NCI-H446 (cell line): ENCODE data around the gene NF1.
A peak's percentile ranks its signal among the peaks of the same experiment; 100 is the strongest.
"Not testable (repeated sequence)": the region's sequence is repeated elsewhere in the genome, so short reads cannot be mapped to it uniquely, and the experiment has no call there.

ENCODE experiments used
- DNase-seq, 2 experiments: peaks; one replicate each; lab custom pipeline; 2025; lab: John Stamatoyannopoulos, UW

Gene NF1

DNA sequence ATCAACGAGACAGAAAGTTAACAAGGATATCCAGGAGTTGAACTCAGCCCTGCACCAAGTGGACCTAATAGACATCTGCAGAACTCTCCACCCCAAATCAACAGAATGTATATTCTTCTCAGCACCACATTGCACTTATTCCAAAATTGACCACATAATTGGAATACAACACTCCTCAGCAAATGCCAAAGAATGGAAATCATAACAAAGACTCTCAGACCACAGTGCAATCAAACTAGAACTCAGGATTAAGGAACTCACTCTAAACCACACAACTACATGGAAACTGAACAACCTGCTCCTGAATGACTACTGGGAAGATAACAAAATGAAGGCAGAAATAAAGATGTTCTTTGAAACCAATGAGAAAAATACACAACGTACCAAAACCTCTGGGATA is 84.2 kb downstream of the NF1 start:
- not testable (repeated sequence) for DNase-seq

DNA sequence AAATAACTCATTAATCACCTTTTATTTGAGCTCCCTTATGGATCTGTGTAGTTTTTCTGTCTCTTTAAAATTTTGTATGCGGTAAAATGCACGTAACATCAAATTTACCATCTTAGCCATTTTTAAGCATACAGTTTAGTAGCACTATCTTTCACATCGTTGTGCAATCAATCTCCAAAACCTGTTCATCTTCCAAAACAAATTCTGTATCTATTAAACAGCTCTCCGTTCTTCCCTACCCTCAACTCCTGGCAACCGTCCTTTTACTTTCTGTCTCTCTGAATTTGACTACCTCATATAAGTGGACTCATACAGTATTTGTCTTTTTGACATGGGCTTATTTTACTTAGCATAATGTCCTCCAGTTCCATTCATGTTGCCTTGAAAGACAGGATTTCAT is 100.5 kb downstream of the NF1 start:
- no peak for DNase-seq

DNA sequence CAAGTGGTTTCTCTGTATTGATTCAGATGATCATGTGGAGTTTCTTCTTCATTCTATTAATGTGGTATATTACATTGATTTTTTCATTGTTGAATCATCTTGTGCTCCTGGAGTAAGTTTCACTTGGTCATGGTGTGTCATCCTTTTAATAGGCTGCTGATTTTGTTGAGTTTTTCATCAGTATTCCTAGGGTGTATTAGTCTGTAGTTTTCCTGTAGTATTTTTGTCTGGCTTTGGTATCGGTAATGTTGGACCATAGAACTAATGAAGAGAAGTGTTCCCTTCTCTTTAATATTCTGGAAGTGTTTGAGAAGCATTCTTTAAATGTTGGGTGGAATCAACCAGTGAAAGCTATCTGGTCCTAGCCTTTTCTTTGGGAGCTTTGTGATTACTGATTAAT is 103.2 kb downstream of the NF1 start:
- DNase-seq = no peak

DNA sequence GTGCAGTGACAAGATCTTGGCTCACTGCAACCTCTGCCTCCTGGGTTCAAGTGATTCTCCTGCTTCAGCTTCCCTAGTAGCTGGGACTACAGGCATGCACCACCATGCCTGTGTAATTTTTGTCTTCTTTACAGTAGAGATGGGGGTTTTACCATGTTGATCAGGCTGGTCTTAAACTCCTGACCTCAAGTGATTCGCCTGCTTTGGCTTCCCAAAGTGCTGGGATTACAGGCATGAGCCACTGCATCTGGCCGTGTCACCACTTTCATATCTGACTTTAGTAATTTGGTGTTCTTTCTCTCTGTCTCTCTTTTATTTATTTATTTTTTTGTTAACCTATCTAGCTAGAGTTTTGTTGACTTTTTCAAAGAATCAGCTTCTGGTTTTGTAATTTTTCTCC is 103.9 kb downstream of the NF1 start:
- not testable (repeated sequence) for DNase-seq

DNA sequence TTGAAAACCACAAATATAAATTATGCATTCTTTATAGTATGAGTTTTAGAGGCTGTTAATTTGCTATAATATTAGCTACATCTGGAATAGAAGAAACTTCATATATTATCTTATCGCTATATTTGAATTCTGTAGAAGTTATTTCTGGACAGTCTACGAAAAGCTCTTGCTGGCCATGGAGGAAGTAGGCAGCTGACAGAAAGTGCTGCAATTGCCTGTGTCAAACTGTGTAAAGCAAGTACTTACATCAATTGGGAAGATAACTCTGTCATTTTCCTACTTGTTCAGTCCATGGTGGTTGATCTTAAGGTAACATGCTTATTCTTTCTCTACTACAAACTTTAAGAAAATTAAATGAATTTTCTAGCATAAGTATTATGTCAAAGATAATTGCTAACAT is 105.5 kb downstream of the NF1 start:
- no peak for DNase-seq

DNA sequence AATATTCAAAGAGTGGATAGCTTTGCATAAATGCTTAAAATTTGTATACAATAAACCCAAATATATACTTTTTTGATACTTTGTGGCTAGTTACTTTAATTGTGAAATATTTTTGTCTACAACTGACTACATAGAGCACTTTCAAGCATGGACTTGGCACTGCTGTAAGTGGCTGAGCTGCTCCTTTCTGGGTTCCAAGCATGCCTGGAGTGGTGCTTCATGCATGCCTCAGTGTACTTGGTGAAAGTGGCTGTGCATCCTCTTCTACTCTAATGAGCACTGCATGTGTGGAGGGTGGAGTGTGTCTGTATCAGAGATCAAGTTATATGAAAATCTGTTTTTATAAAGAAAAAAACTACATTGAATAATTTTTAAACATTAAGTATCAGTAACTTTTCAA is 108.2 kb downstream of the NF1 start:
- DNase-seq = no peak

DNA sequence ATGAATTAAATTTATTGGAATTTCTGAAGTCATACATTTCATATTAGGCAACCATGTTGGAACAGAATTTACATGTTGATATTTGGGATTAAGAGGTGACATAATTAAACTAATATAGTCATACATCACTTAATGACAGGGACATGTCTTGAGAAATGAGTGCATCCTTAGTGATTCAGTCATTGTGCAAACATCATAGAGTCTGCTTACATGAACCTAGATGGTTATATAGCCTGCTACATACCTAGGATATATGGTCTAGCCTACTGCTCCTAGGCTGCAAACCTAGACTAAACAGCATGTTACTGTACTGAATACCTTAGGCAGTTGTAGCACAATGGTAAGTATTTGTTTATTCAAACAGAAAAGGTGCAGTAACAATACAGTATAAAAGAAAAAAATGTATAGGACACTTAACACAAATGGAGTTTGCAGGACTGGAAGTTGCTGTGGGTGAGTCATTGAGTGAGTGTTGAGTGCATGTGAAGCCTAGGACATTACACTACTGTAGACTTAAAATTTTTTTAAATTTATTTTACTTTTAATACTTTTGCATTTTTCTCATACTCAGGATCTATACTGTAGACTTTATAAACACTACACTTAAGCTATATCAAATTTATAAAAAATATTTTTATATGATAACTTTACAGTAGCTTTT is 116.7 kb downstream of the NF1 start:
- DNase-seq = no peak

DNA sequence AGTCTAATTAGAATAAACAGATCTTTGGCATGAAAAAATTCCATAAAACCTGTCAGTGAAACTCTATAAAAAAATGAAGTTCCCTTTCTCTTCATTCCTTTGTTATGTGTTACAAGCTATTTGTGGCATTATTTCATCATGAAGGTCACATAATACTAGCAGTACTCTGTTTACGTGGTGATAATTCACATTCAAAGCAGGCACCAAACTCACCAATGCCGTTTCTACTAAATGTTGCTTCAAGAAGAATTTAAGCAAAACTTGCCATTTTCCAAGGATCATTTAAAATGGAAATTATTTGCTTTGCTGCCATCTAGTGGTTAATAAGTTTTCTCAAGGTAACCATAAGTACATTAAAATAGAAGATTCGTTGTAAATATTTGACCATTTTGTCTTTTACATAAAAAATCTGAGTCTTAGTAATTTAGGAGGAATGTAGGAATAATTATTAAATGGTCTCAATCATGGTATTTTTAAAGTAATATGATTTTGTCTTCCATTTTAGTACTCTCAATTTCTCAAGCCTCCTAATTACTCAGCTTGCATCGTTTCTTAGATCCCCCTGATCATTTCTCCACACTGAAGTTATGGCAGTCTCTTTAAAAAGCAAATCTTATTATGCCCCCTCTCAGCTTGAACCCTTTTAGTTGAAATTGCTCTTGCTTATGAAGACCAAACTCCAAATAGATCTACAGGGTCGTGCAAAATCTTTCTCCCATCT is 121.4 kb downstream of the NF1 start:
- peak; percentile 12 to 57 for DNase-seq

DNA sequence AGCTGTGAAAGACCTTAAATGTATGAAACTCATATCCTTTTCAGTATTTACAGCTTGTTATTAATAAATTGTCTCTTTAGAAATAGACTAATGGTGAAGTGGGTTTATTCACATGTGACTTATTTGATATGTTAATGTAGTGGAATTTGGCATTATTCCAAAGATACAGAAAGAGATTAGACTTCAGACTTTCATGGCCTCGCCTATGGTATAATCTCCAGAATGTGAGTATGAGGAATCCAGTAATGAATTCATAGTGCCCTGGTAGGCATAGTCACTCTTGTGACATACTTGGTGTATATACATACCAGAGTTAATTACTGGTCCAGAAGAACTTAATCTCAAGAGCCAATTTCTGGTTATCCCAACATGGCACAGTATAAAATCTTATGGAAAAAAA is 129.6 kb downstream of the NF1 start:
- DNase-seq = no peak

DNA sequence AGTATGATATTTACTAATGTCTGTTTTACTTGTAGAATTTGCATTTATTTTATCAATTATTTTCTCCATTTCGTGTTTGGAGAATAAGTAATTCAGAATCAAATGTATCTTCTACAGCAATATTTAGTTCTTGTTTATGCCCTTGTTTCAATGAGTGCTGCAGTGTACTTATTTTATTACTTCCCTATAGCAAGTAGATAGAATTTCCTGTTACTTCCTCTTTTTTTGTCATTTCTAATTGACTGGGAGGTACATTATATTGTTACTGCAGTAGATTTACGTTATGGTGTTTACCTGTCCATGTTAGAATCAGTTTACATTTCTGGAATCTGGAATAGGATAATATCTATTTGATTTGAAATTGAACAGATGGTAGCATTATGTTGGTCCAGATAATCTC is 131.1 kb downstream of the NF1 start:
- no peak for DNase-seq

DNA sequence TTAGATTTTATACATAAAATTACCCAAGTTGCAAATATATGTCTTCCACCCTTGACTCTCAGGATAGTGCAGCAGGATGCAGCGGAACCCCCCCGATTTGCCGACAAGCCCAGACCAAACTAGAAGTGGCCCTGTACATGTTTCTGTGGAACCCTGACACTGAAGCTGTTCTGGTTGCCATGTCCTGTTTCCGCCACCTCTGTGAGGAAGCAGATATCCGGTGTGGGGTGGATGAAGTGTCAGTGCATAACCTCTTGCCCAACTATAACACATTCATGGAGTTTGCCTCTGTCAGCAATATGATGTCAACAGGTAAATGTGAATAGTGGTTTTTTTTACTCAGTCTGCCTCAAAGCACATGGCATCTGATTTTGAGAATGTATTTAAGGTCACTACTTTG is 131.6 kb downstream of the NF1 start:
- no peak for DNase-seq

DNA sequence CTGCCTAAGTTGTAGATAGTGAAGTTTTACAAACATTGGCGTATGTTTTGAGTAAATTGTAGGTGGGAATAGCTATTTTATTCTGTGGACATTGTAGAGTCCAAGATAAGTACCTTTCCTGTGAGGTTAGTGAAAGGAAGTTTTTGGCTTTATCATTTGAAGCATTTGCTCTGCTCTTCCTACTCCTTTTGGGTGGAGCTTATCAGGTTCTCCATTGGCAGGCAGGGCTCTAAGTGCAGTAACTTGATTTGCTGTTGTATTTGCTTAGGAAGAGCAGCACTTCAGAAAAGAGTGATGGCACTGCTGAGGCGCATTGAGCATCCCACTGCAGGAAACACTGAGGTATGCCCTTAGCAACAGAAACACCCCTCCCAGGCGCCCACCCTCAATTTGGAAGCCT is 132.2 kb downstream of the NF1 start:
- no peak for DNase-seq

DNA sequence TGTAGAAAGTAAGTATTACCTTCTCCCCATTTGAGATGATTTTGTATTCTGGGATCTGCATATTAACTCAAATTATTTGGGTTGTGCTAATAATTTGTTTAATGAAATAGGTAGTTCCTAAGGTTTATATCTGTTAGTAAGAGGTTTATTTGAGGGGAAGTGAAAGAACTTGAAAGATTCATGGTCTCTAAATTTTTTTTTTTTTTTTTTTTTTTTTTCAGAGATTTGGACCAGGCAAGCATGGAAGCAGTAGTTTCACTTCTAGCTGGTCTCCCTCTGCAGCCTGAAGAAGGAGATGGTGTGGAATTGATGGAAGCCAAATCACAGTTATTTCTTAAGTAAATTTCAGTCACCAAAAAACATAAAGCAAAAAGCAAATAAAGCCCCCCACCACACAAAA is 137.1 kb downstream of the NF1 start:
- DNase-seq = no peak

DNA sequence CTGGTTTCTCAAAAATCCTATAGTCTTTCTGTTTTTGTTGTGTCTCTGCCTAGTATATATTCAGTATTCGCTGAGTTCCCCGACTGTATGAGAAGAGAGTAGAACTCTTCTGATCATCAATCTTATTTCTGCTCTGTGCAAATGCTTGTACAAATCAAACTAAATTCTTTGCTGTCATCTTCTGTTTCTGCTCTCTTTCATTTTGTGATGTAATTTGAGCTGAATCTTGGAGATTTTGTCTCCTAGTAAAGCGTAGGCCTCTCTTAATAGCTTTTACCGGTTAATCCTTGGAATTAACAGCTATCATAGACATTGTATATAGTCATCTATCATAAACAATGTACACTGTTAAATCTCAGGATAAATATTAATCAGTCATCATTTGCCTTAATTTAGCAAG is 140.3 kb downstream of the NF1 start:
- DNase-seq = no peak

DNA sequence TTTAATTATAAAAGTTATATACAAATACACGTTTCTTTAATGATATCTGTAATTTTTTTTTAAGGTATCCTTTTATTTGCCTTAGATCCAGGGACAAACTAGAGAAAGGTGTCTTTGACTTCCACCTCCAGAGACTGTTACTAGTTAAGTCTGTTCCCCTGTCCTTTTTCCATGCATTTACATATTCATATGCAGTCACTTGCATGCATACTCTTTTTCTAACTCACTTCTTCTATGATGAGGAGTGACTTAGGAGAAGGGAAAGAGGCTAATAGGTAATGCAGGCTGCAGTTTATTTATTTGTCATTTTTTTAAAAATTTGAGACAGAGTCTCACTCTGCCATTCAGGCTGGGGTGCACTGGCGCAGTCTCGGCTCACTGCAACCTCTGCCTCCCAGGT is 141.4 kb downstream of the NF1 start:
- DNase-seq = no peak

DNA sequence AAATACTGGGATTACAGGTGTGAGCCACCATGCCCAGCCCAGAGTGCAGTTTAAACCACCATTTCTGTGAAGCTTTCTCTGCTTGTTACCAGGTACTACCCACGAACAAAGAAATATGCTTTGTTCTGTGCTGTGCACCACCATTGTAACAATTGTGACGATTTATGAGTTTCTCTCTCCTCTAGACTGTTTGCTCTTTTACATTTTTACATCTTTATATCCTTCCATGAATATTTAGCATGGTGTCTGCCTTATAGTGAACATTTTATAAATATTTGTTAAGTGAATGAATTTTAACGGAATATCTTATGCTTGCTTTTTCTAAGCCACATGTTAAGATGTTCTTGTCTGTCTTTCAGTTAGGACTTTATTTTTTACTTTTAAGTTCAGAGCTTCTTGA is 141.9 kb downstream of the NF1 start:
- no peak for DNase-seq

DNA sequence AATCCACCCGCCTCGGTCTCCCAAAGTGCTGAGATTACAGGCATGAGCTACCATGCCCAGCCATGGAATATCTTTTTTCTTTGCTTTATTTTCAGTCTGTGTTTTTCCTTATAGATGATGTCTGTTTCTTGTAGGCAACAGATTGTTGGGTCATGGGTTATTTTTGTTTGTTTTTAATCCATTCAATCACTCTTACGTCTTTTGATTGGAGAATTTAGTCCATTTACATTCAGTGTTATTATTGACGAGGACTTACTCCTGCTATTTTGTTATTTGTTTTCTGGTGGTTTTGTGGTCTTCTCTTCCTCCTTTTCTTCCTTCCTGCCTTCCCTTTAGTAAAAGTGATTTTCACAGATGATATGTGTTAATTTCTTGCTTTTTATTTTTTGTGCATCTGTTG is 146.3 kb downstream of the NF1 start:
- no peak for DNase-seq

DNA sequence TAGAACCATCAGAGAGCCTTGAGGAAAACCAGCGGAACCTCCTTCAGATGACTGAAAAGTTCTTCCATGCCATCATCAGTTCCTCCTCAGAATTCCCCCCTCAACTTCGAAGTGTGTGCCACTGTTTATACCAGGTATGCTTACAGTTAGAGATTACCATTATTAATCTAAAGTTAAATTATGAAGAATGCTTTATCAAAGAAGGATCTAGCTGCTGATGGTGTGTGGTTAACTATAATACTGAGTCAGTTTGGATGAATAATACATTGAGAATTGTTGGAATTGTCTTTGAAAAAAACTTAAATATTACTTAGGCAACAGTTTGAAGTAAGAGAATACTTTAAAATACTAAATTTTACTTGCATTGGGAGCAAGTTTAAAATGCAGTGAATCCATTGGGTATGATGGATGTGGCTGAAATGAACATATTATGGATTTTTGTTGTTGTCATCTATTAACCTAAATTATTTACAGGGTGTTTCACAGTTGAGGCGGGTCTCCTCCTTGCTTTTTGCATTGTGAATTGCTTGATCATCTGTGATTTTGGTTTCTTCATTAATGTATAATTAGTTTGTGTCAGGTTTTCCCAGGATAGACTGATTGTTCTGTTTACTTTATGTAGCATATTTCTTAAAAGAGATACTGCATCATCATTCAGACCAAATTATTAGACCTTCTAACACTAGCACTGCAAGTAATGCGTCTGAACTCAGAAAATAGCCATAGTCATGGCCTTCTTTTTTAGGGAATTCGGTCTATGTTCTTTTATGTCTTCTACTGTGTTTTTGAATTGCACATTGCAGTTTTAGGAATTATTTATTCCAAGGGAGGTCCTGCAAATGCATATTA is 154.4 kb downstream of the NF1 start:
- DNase-seq = no peak

DNA sequence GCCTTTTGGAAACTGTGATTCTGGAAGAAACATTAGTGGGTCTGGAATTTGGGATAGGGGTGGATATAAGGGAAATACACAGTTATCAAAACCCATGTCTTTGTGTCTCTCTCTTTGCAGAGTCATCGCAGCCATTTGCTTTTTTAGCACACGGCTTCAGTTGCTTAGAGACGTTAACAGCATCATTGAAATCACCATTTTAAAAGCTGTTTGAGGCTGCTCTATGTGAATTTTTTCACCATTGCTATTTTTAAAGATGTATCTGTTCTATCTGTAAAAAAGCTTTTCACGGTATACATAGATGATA is 155.0 kb downstream of the NF1 start:
- no peak for DNase-seq

DNA sequence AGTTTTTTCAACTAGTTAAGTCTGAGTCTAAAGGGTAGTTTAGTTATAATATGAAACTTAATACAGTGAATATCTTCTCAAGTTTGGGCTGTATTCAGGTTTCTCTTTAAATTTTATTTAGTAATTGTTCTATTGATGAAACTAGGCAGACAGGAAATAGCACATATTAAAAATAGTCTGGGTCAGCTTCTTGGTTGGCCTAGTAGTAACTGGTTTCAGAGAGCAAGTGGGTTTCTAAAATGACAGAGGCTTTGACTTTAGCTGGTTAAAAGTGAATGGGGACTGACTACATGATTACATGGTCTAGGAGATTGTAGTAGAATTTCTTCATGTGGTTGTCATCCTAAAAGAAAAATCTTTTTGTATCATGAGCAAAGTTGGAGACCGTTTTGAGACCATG is 155.5 kb downstream of the NF1 start:
- DNase-seq = no peak

DNA sequence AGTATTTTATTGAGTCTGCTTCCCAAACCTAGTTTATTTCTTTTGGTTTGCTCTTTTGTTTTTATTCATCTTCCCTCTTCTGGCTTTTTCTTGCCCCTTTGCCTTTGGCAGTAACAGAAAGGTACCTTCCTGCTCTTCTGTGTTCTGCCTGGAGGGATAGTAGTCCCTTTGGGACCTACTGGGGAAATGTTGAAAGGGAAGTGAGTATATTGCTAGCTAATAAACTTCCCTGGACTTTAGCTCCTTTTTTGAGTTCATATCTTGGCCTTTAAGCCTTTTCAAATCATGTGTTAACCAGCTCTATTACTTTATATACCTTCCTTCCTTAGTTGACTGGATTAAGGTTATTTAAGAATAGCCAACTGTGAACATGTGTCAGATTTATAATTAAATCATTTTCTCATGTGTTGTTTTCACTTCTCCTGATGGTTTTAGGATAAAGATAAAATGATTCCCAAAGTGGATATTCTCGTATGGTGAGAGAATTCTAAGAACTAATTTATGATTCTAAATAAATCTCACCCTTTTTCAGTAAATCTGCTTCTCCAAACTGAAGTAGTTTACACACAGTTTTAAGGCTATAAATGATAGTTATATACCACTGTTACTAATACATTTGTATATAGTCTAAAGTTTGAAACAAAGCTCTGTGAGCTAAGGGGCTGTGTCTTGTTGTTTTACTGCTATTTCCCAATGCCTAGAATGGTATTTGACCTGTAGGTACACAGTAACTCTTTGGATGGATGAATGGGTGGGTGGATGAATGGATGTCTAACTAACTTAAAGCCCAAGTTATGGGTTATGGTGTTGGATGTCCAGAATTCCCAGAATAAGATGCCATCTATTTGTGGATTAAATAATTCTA is 156.6 kb downstream of the NF1 start:
- DNase-seq = no peak

DNA sequence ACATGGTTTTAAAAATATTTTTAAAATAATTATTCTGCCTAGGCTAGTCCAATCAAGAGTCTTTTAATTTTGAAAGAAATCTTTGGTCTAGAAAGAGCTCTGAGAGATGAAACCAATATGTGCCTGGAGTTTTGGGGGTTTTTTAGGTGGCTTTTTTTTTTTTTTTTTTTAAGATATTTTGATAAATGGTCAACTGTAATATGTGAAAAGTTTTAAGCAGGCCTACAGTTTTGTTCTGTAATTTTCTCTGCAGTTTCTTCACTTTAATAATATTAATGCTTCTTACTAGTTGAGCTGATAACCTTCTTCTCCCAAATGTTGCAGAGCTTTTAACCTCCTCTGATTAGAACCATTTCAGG is 157.2 kb downstream of the NF1 start:
- no peak for DNase-seq

DNA sequence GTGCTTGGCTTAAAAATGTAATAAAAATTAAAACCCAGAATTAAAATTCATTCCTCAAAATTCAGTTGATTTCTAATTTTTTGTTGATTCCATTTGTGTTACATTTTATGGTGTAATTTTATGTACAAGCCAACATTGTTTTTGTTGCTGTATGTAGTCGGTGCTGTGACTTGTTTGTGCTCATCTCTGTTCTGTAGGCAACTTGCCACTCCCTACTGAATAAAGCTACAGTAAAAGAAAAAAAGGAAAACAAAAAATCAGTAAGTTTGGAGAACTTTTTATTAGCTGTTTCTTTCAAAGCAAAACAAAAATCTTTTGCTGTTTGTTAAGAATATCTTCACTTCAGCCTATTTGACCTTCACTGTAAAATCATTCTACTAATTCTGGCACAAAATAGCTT is 158.0 kb downstream of the NF1 start:
- no peak for DNase-seq
